ENCODE measurements around the gene EPHA2.

DNA sequence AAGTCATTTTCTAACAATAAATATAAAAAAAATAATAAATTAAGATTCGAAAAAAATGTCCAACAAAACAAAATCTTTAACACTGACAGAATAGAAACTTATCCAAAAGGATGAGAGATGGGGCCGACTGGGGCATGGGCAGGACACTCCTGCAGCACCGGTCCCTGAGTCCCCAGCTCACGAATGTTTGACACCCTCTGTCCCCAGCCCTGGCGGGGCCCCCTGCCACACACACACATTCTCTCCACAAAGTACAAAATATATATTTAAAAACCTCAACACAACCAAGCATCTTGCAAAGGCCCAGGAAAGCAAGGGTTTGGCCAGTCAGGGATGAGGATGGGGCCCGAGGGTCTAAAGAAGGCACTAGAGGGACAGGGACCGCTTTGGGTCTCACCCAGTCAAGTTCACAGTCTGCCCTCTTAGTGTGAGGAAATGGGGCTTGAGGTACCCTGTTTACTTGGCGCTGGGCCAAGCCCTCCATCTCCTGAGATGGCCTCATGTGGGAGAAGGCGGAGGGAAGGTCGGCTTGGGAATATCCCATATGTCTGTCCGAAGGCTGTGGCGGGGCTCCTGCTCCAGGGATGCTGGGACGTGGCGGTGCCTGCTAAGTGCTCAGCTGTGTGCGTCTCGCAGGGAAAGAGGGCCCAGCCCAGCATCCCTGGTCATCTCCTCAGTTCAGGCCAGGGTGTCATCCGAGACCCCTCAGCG, 31.3 kb downstream of the EPHA2 start:
- TF ChIP-seq, protein P1, sequence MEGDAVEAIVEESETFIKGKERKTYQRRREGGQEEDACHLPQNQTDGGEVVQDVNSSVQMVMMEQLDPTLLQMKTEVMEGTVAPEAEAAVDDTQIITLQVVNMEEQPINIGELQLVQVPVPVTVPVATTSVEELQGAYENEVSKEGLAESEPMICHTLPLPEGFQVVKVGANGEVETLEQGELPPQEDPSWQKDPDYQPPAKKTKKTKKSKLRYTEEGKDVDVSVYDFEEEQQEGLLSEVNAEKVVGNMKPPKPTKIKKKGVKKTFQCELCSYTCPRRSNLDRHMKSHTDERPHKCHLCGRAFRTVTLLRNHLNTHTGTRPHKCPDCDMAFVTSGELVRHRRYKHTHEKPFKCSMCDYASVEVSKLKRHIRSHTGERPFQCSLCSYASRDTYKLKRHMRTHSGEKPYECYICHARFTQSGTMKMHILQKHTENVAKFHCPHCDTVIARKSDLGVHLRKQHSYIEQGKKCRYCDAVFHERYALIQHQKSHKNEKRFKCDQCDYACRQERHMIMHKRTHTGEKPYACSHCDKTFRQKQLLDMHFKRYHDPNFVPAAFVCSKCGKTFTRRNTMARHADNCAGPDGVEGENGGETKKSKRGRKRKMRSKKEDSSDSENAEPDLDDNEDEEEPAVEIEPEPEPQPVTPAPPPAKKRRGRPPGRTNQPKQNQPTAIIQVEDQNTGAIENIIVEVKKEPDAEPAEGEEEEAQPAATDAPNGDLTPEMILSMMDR (IDR thresholded peaks at IDR 0.05): no peak
- no peak for TF ChIP-seq POLR2A (IDR thresholded peaks at IDR 0.05)

Data from body of pancreas (tissue), 4 donors.